Left renal pelvis (tissue), 4 donors: ENCODE data around the gene SERPINI2. TPM values are rescaled to one million over a fixed set of nuclear protein-coding genes. Genes with fewer than 3 reads are reported as not detected.

Source experiments
- DNase-seq, 4 donors: peaks; one replicate each; pipeline ENCODE4 v3.0.0-alpha.2; 2013; ENCODE audit warnings: low read depth in 4 of 4, low spot score in 3 of 4
- polyA plus RNA-seq, 4 donors: library from polyadenylated mRNA; unstranded; fragments of 120-200 nt; gene quantifications; one replicate each; pipeline ENCODE4 v1.2.1, GENCODE V29; 2013; ENCODE audit not compliant: insufficient read length in 4 of 4

The SERPINI2 gene
- polyA plus RNA-seq, result 10 to 100 TPM in 1 of 4 donors, 1 to 10 TPM in 3; 1.0 to 10.5 (median 1.8) TPM

- no peak for DNase-seq
Measured at GRCh38 chr3:167473863-167474262, at the start of gene SERPINI2. Gene SERPINI2 (minus strand): TSS chr3:167474042. CDS start chr3:167471834, 2,208 bp downstream.

- no peak for DNase-seq
Measured at GRCh38 chr3:167521006-167521355, 47.1 kb upstream of the SERPINI2 start.

- DNase-seq, result no peak
Measured at GRCh38 chr3:167520266-167521005, 46.6 kb upstream of the SERPINI2 start.

- no peak for DNase-seq
Measured at GRCh38 chr3:167507954-167508353, 34.1 kb upstream of the SERPINI2 start.

- no peak for DNase-seq
Measured at GRCh38 chr3:167502401-167502800, 28.6 kb upstream of the SERPINI2 start.

- no peak for DNase-seq
Measured at GRCh38 chr3:167501941-167502340, 28.1 kb upstream of the SERPINI2 start.

- no peak for DNase-seq
Measured at GRCh38 chr3:167497903-167498302, 24.1 kb upstream of the SERPINI2 start.

- DNase-seq, result no peak
Measured at GRCh38 chr3:167493244-167493643, 19.4 kb upstream of the SERPINI2 start.

- DNase-seq, result no peak
Measured at GRCh38 chr3:167491621-167492020, 17.8 kb upstream of the SERPINI2 start.

GRCh38 chr3:167489571-167489970, 15.7 kb upstream of the SERPINI2 start:
- DNase-seq, result no peak

GRCh38 chr3:167487556-167487955, 13.7 kb upstream of the SERPINI2 start:
- DNase-seq, result no peak

GRCh38 chr3:167484551-167484950, 10.7 kb upstream of the SERPINI2 start:
- no peak for DNase-seq

- DNase-seq, result no peak
Measured at GRCh38 chr3:167483708-167484475, 10.1 kb upstream of the SERPINI2 start.

GRCh38 chr3:167481164-167481563, 7.3 kb upstream of the SERPINI2 start:
- DNase-seq, result no peak

GRCh38 chr3:167480748-167481147, 6.9 kb upstream of the SERPINI2 start:
- no peak for DNase-seq

- DNase-seq, result no peak
Measured at GRCh38 chr3:167469381-167469780, 4.5 kb downstream of the SERPINI2 start.

- DNase-seq, result no peak
Measured at GRCh38 chr3:167467848-167468611, 5.8 kb downstream of the SERPINI2 start.

- no peak for DNase-seq
Measured at GRCh38 chr3:167466966-167467365, 6.9 kb downstream of the SERPINI2 start.

GRCh38 chr3:167456157-167456799, 17.6 kb downstream of the SERPINI2 start:
- no peak for DNase-seq

GRCh38 chr3:167453815-167454214, 20.0 kb downstream of the SERPINI2 start:
- no peak for DNase-seq

GRCh38 chr3:167451282-167451681, 22.6 kb downstream of the SERPINI2 start:
- DNase-seq, result no peak
